MM.1S (cell line): ENCODE data around the gene RPP38.

Experiments used
- CTCF ChIP-seq: fragments of 300-600 bp; sonication (generic); IDR thresholded peaks from 2 replicates; pipeline ENCODE4 v1.5.1; 2016; ENCODE audit warnings: antibody characterized with exemption, low read length, mixed read lengths
- EZH2 ChIP-seq: fragments of 300-600 bp; sonication (generic); optimal IDR thresholded peaks from 2 replicates; pipeline ENCODE3; 2017; ENCODE audit warnings: low read depth, mild to moderate bottlenecking, antibody characterized with exemption, low read length, mixed read lengths

- TF ChIP-seq CTCF (peak; percentile 97), EZH2 (no peak)
These were observed 9.3 kb downstream of the RPP38 start for GRCh38 chr10:15106352-15107013.
